Effector memory CD4-positive, alpha-beta T cell (primary cell): ENCODE data around the gene RPGR.

Experiments
- DNase-seq, 3 donors: peaks; one replicate each; pipeline ENCODE4 v3.0.0-alpha.2; 2020
- H3K27ac ChIP-seq: 2 replicates; pipeline ENCODE4 v1.7.0; 2013; ENCODE audit warnings: mild to moderate bottlenecking, low read length, moderate library complexity; ENCODE audit not compliant: insufficient read depth, poor library complexity, severe bottlenecking
- H3K27me3 ChIP-seq: replicated peaks from 2 replicates; pipeline ENCODE4 v1.7.0; 2013; ENCODE audit warnings: mild to moderate bottlenecking, low read length; ENCODE audit not compliant: insufficient read depth, control insufficient read depth, poor library complexity, severe bottlenecking
- H3K36me3 ChIP-seq: 2 replicates; pipeline ENCODE4 v1.7.0; 2013; ENCODE audit warnings: mild to moderate bottlenecking, low read length, moderate library complexity; ENCODE audit not compliant: control insufficient read depth, insufficient read depth
- H3K4me1 ChIP-seq: 2 replicates; pipeline ENCODE4 v1.7.0; 2013; ENCODE audit warnings: low read length, mild to moderate bottlenecking; ENCODE audit not compliant: control insufficient read depth, insufficient read depth, poor library complexity, severe bottlenecking
- H3K4me3 ChIP-seq: 2 replicates; pipeline ENCODE4 v1.7.0; 2013; ENCODE audit warnings: low read length, low read depth, mild to moderate bottlenecking; ENCODE audit not compliant: insufficient read depth, poor library complexity, severe bottlenecking
- H3K9me3 ChIP-seq: 2 replicates; pipeline ENCODE4 v1.7.0; 2013; ENCODE audit warnings: mild to moderate bottlenecking, low read length, moderate library complexity; ENCODE audit not compliant: control insufficient read depth

RPGR gene

DNA sequence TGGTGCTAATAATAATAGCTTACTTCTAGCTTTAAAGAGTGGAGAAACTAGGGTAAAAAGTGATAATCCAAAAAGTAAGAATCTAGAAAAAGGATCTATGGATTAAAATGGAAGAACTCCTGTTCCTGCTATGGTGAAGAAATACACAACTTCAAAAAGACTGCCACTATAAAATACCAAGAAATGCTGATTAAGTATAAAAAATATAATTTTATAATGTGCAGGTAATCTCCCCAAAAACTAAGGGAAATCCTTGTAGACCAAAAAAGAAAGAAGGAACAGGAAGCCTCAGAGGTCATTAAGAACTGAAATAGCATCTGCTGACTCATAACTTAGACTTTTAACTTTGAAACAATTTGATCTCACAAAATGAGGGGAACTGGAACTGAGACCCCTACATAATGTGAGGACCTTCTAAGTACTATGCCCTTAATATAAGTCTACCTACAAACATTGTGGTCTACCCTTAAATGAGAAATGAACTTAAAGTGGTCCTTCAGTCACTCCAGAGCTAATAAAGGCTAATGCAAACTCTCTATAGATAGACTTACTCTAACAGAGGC is 56.1 kb downstream of the RPGR start:
- no peaks in the 10 kb centered on the region for H3K4me1 ChIP-seq
- H3K9me3 ChIP-seq: no peaks in the 10 kb centered on the region
- no peaks in the 10 kb centered on the region for H3K36me3 ChIP-seq
- H3K27me3 ChIP-seq: no peaks in the 10 kb centered on the region
- no peak for DNase-seq
- no peak overlapping the region for H3K4me3 ChIP-seq
- H3K27ac ChIP-seq: no peak overlapping the region

GRCh38 chrX:38268011-38268410 is 59.3 kb downstream of the RPGR start:
- no peaks in the 10 kb centered on the region for H3K36me3 ChIP-seq
- H3K4me3 ChIP-seq: no peak overlapping the region
- H3K27ac ChIP-seq: no peak overlapping the region
- DNase-seq: no peak
- no peaks in the 10 kb centered on the region for H3K27me3 ChIP-seq
- no peaks in the 10 kb centered on the region for H3K9me3 ChIP-seq
- no peaks in the 10 kb centered on the region for H3K4me1 ChIP-seq

DNA sequence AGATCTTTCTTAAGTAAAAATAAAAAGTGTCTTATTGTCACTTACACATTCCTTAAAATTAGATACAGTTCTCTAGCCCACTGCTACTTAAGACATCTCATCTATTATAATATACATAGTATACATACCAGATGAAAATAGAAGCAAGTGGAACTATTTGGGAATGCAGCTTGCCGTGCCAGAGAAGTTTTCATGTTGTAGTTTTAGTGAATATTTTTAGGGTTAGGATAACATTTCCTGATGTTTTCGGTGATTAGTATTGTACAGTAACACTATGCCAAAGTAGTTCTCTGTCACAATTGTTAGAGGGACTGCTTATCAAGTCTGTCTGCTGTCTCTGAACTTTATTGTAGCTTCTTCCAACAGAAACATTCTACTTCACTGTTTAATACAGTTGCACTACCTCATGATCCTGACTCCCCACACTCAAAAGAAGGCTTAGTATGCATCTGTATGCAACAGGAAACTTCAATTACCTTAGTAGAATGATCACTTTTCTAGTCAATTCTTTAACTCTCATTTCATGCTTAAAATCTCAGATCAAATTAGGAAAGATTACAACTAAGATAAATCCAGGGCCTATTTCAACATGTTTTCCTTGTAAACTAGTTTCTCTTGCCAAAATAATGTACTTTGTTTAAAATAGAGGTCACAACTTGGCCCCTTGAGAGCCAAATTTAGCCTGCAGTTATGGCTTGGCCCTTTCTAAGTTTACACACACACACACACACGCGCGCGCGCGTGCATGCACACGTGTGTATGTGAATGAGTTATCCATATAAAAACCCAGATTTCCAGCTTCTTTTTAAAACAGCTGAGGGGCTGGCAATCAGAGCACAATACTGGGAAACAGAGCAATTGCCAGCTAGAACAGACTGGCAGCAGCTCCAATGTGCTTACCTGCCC is 64.3 kb downstream of the RPGR start:
- Histone ChIP-seq H3K9me3 (no peaks in the 10 kb centered on the region), H3K36me3 (no peaks in the 10 kb centered on the region), H3K27ac (no peak overlapping the region), H3K4me1 (no peaks in the 10 kb centered on the region), H3K27me3 (no peaks in the 10 kb centered on the region), H3K4me3 (no peak overlapping the region)
- no peak for DNase-seq

DNA sequence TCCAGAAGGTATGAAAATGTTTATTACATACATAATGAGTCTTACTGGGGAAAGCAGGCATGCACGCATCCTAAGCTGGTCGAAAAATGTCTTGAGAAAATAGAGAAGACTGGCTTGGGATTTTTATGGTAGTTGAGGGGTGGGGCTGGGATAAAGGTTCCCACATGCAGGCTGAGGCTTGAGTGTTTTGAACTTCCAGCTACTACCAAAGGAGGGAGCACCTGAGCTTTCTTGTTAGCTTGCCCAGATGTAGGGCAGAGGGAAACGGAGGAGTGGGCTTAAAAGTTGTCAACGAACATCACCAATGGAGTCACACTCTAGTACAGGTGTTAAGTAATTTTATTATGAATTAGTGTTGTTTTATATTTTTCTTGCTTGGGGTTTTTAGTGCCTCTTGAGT is 67.1 kb downstream of the RPGR start:
- Histone ChIP-seq H3K27ac (no peak overlapping the region), H3K4me1 (no peaks in the 10 kb centered on the region), H3K4me3 (no peak overlapping the region), H3K27me3 (no peaks in the 10 kb centered on the region), H3K36me3 (no peaks in the 10 kb centered on the region), H3K9me3 (no peaks in the 10 kb centered on the region)
- no peak for DNase-seq

GRCh38 chrX:38256019-38256418 is 71.3 kb downstream of the RPGR start:
- H3K36me3 ChIP-seq: no peaks in the 10 kb centered on the region
- H3K4me1 ChIP-seq: no peaks in the 10 kb centered on the region
- H3K9me3 ChIP-seq: no peaks in the 10 kb centered on the region
- no peak overlapping the region for H3K27ac ChIP-seq
- no peak overlapping the region for H3K4me3 ChIP-seq
- DNase-seq: no peak
- no peaks in the 10 kb centered on the region for H3K27me3 ChIP-seq

GRCh38 chrX:38249965-38250364 is 77.3 kb downstream of the RPGR start:
- DNase-seq: no peak

DNA sequence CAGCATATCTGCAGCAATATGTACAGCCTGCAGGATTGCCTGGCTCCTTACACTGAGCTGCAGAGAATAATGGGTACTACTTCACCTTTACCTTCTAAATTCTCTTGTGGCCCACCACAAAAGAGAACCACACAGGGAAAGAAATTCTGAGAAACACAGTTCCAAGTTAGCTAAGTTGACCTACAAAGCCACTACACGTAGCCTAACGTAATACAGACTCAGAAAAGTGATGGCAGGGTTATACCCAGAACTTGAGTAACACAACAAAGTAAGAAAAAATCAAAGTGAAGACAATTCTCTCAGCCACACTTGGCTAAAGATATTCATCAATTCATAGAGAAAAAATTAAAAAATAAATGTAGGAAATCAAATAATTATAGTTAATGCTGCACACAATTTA is 80.3 kb downstream of the RPGR start:
- H3K4me3 ChIP-seq: no peak overlapping the region
- no peaks in the 10 kb centered on the region for H3K9me3 ChIP-seq
- no peaks in the 10 kb centered on the region for H3K27me3 ChIP-seq
- no peak for DNase-seq
- H3K36me3 ChIP-seq: no peaks in the 10 kb centered on the region
- H3K27ac ChIP-seq: no peak overlapping the region
- no peaks in the 10 kb centered on the region for H3K4me1 ChIP-seq

More at GRCh38 chrX:38249965-38250364, 77.3 kb downstream of the RPGR start:
- Histone ChIP-seq H3K9me3 (no peaks in the 10 kb centered on the region), H3K4me1 (no peaks in the 10 kb centered on the region), H3K36me3 (no peaks in the 10 kb centered on the region), H3K27me3 (no peaks in the 10 kb centered on the region), H3K27ac (no peak overlapping the region), H3K4me3 (no peak overlapping the region)

GRCh38 chrX:38240541-38240940 is 86.8 kb downstream of the RPGR start:
- H3K27me3 ChIP-seq: no peaks in the 10 kb centered on the region
- no peaks in the 10 kb centered on the region for H3K9me3 ChIP-seq
- H3K4me1 ChIP-seq: no peaks in the 10 kb centered on the region
- no peak overlapping the region for H3K4me3 ChIP-seq
- no peaks in the 10 kb centered on the region for H3K36me3 ChIP-seq
- H3K27ac ChIP-seq: no peak overlapping the region
- DNase-seq: no peak

GRCh38 chrX:38236901-38237615 is 90.3 kb downstream of the RPGR start:
- no peak for DNase-seq
- Histone ChIP-seq H3K4me3 (no peak overlapping the region), H3K27me3 (no peaks in the 10 kb centered on the region)

More at GRCh38 chrX:38236901-38237615, 90.3 kb downstream of the RPGR start:
- Histone ChIP-seq H3K9me3 (no peaks in the 10 kb centered on the region), H3K27ac (no peak overlapping the region), H3K36me3 (no peaks in the 10 kb centered on the region), H3K4me1 (no peaks in the 10 kb centered on the region)
